Activated T-cell treated with anti-CD3 and anti-CD28 coated beads, Interleukin-2, amount 50 U/mL, for 72 hours (primary cell): ENCODE data around the gene ANKS1B. TPM values are rescaled to one million over a fixed set of nuclear protein-coding genes. Genes with fewer than 3 reads are reported as not detected.
"Not testable (repeated sequence)": the region's sequence is repeated elsewhere in the genome, so short reads cannot be mapped to it uniquely, and the experiment has no call there.

Source experiments
- ATAC-seq, 2 donors: fragments of 150-1000 bp; cut with Tn5 transposase; replicated peaks in 1 of 2; 2 replicates each; pipeline ENCODE4 v1.10.0; 2021; ENCODE audit warnings: moderate library complexity in 2 of 2, mild to moderate bottlenecking in 1 of 2
- DNase-seq, 2 donors: peaks; one replicate each; pipeline ENCODE4 v3.0.0; 2021 to 2022; ENCODE audit warnings: mixed read lengths in 1 of 2
- H3K27ac Mint-ChIP-seq: one replicate; pipeline ENCODE4 v1.8.0; 2022; ENCODE audit warnings: mild to moderate bottlenecking, moderate library complexity, mixed read lengths
- H3K27me3 Mint-ChIP-seq: one replicate; pipeline ENCODE4 v1.8.0; 2022; ENCODE audit warnings: low read depth, mixed read lengths
- H3K36me3 Mint-ChIP-seq, 2 donors: one replicate each; pipeline ENCODE4 v1.8.0; 2022; ENCODE audit warnings: mixed read lengths in 2 of 2, mild to moderate bottlenecking in 1 of 2; ENCODE audit not compliant: insufficient read depth in 2 of 2
- H3K4me1 Mint-ChIP-seq: one replicate; pipeline ENCODE4 v1.8.0; 2022; ENCODE audit warnings: low read depth, mixed read lengths
- H3K4me3 Mint-ChIP-seq, 2 donors: one replicate each; pipeline ENCODE4 v1.8.0; 2022; ENCODE audit warnings: mild to moderate bottlenecking in 2 of 2, mixed read lengths in 2 of 2, moderate library complexity in 2 of 2
- H3K9me3 Mint-ChIP-seq, 2 donors: one replicate each; pipeline ENCODE4 v1.8.0; 2022; ENCODE audit warnings: mixed read lengths in 2 of 2
- total RNA-seq, 2 donors: library from RNA; stranded (reverse); gene quantifications; one replicate each; pipeline ENCODE4 v1.2.3, GENCODE V29; 2022

ANKS1B gene
- total RNA-seq, 2 donors from 2014 or later, result 0.19 to 0.63 TPM

- ATAC-seq (peak in 1 of 2 donors; percentile 41), DNase-seq (peak; percentile 48 to 55)
- Mint-ChIP-seq H3K4me1 (no peaks in the 10 kb centered on the region), H3K27me3 (no peaks in the 10 kb centered on the region), H3K9me3 (peaks cover 4 to 10% of the 10 kb centered on the region in 2 donors), H3K4me3 (no peak overlapping the region), H3K27ac (no peak overlapping the region), H3K36me3 (peaks cover 2% of the 10 kb centered on the region in 2 donors)
Observed at GRCh38 chr12:99043319-99043914, 941.3 kb downstream of the ANKS1B start.

DNA sequence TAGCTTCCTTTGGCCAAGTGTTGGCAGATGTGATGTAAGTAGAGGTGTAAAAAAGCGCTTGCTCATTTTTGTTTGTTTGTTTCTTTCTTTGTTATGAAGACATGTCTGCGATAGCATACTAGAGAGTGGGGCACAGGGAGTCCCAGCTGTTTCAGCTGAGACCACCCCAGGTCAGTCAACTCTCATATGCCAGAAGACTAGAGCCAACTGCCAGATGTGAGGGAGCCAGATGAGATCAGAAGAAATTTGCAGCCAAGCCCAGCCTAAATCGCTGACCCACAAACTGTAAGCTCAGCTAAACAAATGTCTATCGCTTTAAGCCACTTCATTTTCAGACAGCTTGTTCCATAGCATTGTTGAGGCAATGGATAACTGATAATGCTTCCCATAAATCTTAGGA, 942.5 kb downstream of the ANKS1B start:
- Mint-ChIP-seq H3K4me3 (no peak overlapping the region), H3K36me3 (peaks cover 2% of the 10 kb centered on the region in 2 donors), H3K27me3 (no peaks in the 10 kb centered on the region), H3K4me1 (no peaks in the 10 kb centered on the region), H3K27ac (no peak overlapping the region), H3K9me3 (peaks cover 2 to 5% of the 10 kb centered on the region in 2 donors)
- ATAC-seq, result no peak
- no peak for DNase-seq

- H3K9me3 Mint-ChIP-seq, result no peaks in the 10 kb centered on the region
- DNase-seq (no peak), ATAC-seq (no peak)
- no peak overlapping the region for H3K4me3 Mint-ChIP-seq
- H3K27ac Mint-ChIP-seq, result no peak overlapping the region
- H3K36me3 Mint-ChIP-seq, result no peaks in the 10 kb centered on the region
- H3K27me3 Mint-ChIP-seq, result no peaks in the 10 kb centered on the region
- H3K4me1 Mint-ChIP-seq, result no peaks in the 10 kb centered on the region
Observed at GRCh38 chr12:99039367-99040120, 945.2 kb downstream of the ANKS1B start.

DNA sequence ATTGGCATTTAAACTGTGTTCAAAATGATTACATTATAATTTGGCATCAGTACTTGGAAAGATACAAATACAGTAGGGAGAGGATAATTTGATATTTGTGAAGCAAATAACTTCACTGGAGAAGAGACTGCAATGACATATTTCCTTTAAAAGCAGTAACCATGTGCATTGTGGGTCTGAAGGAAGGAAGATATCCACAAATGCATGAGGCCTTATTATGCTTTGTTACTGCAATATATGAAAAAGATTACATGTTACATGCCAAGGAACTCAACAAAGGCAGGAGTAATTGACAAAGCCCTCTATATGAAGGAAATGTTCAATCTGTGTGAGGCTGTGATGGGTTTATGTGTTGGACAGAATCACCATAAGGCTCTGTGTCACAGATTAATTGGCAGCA, 948.2 kb downstream of the ANKS1B start:
- Mint-ChIP-seq H3K36me3 (peaks cover 0 to 1% of the 10 kb centered on the region in 2 donors), H3K4me1 (no peaks in the 10 kb centered on the region), H3K27me3 (no peaks in the 10 kb centered on the region), H3K4me3 (no peak overlapping the region), H3K9me3 (peaks cover 0 to 2% of the 10 kb centered on the region in 2 donors), H3K27ac (no peak overlapping the region)
- ATAC-seq, result no peak
- DNase-seq, result no peak

GRCh38 chr12:99035803-99036202, 948.9 kb downstream of the ANKS1B start:
- H3K36me3 Mint-ChIP-seq, result peaks cover 0 to 1% of the 10 kb centered on the region in 2 donors
- no peak for DNase-seq
- peaks cover 0 to 2% of the 10 kb centered on the region in 2 donors for H3K9me3 Mint-ChIP-seq
- H3K4me3 Mint-ChIP-seq, result no peak overlapping the region
- ATAC-seq, result no peak
- H3K4me1 Mint-ChIP-seq, result no peaks in the 10 kb centered on the region
- no peaks in the 10 kb centered on the region for H3K27me3 Mint-ChIP-seq
- no peak overlapping the region for H3K27ac Mint-ChIP-seq

DNA sequence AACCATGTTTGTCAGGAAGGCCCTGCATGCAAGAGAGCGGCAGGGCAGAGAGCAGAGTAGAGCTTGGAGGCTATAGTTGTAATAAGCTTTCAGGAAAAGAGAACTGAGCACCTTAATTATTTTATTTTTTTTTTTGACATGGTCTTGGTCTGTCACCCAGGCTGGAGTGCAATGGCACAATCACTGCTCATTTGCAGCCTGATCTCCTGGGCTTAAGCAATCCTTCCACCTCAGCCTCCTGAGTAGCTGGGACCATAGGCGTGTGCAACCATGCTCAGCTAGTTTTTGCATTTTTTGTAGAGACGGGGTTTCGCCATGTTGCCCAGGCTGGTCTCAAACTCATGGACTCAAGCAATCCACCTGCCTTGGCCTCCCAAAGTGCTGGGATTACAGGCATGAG, 950.5 kb downstream of the ANKS1B start:
- H3K36me3 Mint-ChIP-seq, DNase-seq, H3K4me3 Mint-ChIP-seq, H3K27ac Mint-ChIP-seq, ATAC-seq, H3K27me3 Mint-ChIP-seq, H3K9me3 Mint-ChIP-seq, H3K4me1 Mint-ChIP-seq: not testable (repeated sequence)

- H3K36me3 Mint-ChIP-seq, result peaks cover 0 to 1% of the 10 kb centered on the region in 2 donors
- DNase-seq (no peak), ATAC-seq (no peak)
- H3K4me1 Mint-ChIP-seq, result no peaks in the 10 kb centered on the region
- H3K9me3 Mint-ChIP-seq, result peaks cover 0 to 7% of the 10 kb centered on the region in 2 donors
- no peak overlapping the region for H3K27ac Mint-ChIP-seq
- peaks cover 7% of the 10 kb centered on the region for H3K27me3 Mint-ChIP-seq
- H3K4me3 Mint-ChIP-seq, result no peak overlapping the region
Observed at GRCh38 chr12:99029511-99030271, 955.0 kb downstream of the ANKS1B start.

DNA sequence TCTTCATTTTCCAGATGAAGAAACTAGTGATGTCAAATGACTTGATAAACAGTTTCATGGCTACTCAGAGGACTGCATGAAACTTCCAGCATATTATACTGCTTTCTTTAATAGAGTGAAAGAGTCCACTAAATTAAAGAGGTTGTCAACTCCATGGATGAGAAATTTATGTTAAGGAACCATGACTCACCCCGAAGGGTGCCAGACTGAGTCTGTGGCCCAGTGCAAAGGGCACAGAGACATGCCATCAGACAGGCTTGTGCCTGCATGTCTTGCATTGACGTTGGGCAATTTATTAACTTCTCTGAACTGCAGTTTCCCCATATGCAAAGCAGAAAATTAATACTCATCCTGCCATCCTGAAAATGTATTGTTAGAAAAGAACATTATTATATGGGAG, 957.3 kb downstream of the ANKS1B start:
- no peak overlapping the region for H3K4me3 Mint-ChIP-seq
- H3K4me1 Mint-ChIP-seq, result no peaks in the 10 kb centered on the region
- peaks cover 7% of the 10 kb centered on the region for H3K27me3 Mint-ChIP-seq
- DNase-seq (no peak), ATAC-seq (no peak)
- H3K9me3 Mint-ChIP-seq, result peaks cover 0 to 7% of the 10 kb centered on the region in 2 donors
- H3K36me3 Mint-ChIP-seq, result peaks cover 0 to 1% of the 10 kb centered on the region in 2 donors
- no peak overlapping the region for H3K27ac Mint-ChIP-seq

DNA sequence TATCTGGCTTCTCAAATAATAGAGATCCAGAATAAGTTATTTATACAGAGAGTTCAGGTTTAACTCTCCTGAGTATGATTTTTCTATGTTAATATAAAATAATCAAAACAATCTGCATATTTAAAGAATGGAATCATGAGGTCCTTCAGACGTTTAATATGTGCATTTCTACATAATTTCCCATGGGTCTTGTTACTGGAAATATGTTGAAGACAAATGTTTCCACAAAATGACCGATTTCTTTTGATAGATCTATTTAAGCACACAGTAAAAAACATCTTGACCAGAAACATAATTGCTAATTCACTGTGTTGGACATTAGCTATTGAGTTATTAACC, 957.7 kb downstream of the ANKS1B start:
- H3K27ac Mint-ChIP-seq, result no peak overlapping the region
- DNase-seq (no peak), ATAC-seq (no peak)
- H3K9me3 Mint-ChIP-seq, result peaks cover 0 to 5% of the 10 kb centered on the region in 2 donors
- H3K4me1 Mint-ChIP-seq, result no peaks in the 10 kb centered on the region
- no peaks in the 10 kb centered on the region for H3K36me3 Mint-ChIP-seq
- H3K4me3 Mint-ChIP-seq, result no peak overlapping the region
- H3K27me3 Mint-ChIP-seq, result peaks cover 7% of the 10 kb centered on the region

GRCh38 chr12:99026332-99027054, 958.2 kb downstream of the ANKS1B start:
- no peak for DNase-seq
- H3K4me3 Mint-ChIP-seq, result no peak overlapping the region
- H3K27me3 Mint-ChIP-seq, result peaks cover 7% of the 10 kb centered on the region
- H3K27ac Mint-ChIP-seq, result no peak overlapping the region
- H3K4me1 Mint-ChIP-seq, result no peaks in the 10 kb centered on the region
- no peak for ATAC-seq
- H3K9me3 Mint-ChIP-seq, result peaks cover 0 to 5% of the 10 kb centered on the region in 2 donors
- H3K36me3 Mint-ChIP-seq, result no peaks in the 10 kb centered on the region

- no peaks in the 10 kb centered on the region for H3K36me3 Mint-ChIP-seq
Observed at GRCh38 chr12:99024870-99025269, 959.9 kb downstream of the ANKS1B start.

GRCh38 chr12:99024191-99024590, 960.5 kb downstream of the ANKS1B start:
- Mint-ChIP-seq H3K36me3 (no peaks in the 10 kb centered on the region), H3K9me3 (peaks cover 0 to 2% of the 10 kb centered on the region in 2 donors), H3K4me3 (no peak overlapping the region), H3K4me1 (no peaks in the 10 kb centered on the region), H3K27ac (no peak overlapping the region), H3K27me3 (peaks cover 7% of the 10 kb centered on the region)
- DNase-seq (no peak), ATAC-seq (no peak)

More at GRCh38 chr12:99024870-99025269, 959.9 kb downstream of the ANKS1B start:
- Mint-ChIP-seq H3K27ac (no peak overlapping the region), H3K4me1 (no peaks in the 10 kb centered on the region), H3K27me3 (peaks cover 7% of the 10 kb centered on the region), H3K9me3 (peaks cover 0 to 2% of the 10 kb centered on the region in 2 donors), H3K4me3 (no peak overlapping the region)
- ATAC-seq (no peak), DNase-seq (no peak)

DNA sequence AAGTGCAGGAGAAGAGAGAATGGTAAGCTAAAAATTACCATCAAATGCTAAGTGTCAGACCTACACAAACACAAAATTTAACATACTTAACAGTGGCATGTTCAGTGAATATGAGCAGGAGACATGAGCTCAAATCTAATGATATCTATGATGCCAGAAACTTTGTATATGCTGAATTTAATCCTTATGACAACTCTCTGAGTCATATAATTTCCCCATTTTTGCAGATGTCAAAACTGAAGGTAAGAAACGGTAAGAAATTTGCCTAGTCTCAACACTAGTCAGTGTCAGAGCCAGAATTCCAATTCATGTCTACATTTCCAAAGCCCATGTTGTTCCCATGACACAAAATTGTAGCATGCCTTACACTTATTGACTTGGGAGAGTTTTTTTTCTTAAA, 963.9 kb downstream of the ANKS1B start:
- ATAC-seq, result no peak
- Mint-ChIP-seq H3K4me3 (no peak overlapping the region), H3K27me3 (peaks cover 7% of the 10 kb centered on the region)

More for the DNA sequence above, 963.9 kb downstream of the ANKS1B start:
- H3K4me1 Mint-ChIP-seq, result no peaks in the 10 kb centered on the region
- no peaks in the 10 kb centered on the region for H3K36me3 Mint-ChIP-seq
- no peak for DNase-seq
- no peak overlapping the region for H3K27ac Mint-ChIP-seq
- peaks cover 0 to 3% of the 10 kb centered on the region in 2 donors for H3K9me3 Mint-ChIP-seq
